ENCODE data around the gene TBC1D22A.

The TBC1D22A gene

DNA sequence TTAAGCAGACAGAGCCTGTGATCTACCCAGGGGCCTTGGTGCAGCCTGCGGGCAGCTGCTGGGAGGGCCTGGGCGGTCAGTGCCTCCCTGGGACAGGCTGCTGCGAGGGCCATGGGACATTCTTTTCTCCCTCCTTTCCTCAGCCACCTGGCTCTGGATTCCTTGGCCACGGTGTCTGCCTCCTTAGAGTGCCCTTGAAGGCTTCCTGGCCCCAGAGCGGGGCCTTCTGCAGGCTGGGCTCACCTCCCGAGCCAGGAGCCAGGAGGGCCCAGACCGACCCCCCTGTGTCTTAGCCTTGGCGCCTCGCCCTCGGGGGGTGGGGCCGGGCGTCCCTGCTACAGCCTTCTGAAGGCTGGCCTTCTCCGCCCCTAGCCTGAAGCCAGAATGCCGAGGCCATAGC lies 231.2 kb downstream of the TBC1D22A start:
- no peak for DNase-seq (ENCODE audit: low read depth in 2 of 2)

DNA sequence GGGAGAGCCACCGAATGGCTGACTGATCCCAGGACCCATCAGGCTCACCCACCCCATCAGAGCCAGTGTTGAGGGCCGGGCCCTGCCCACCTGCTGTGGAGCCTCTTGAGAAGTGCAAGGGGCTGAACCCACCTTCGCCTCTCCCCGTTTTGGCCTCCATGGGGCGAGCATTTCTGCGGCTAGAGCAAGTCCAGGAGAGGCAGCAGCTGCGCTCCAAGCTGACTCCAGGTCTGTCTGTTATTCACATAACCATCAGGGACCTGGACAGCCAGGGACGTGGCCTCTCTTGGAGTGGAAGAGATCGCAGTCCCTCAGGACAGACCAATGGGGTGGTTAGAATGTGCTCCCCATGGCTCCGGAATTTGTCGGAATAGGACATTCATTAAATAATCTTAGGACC lies 231.8 kb downstream of the TBC1D22A start:
- no peak for DNase-seq (ENCODE audit: low read depth in 2 of 2)

DNA sequence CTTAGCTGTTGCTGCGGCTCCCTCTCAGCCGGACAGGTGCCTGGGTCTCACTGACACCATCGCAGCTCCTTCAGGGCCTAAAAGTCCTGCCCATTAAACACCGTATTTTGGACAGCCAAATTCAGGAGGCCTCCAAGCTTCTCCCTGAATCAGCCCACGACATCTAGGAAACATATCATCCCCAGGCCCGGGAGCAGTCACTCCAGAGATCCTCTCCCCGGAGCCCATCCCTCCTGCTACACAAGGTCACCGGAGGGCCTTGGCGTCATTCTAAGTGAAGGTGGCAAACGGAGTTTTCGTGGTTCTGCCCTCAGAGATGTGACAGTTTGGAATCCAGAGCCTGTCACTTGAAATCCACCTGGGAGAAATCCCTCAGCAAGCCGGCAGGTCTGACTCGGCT lies 232.5 kb downstream of the TBC1D22A start:
- no peak for DNase-seq (ENCODE audit: low read depth in 2 of 2)

DNA sequence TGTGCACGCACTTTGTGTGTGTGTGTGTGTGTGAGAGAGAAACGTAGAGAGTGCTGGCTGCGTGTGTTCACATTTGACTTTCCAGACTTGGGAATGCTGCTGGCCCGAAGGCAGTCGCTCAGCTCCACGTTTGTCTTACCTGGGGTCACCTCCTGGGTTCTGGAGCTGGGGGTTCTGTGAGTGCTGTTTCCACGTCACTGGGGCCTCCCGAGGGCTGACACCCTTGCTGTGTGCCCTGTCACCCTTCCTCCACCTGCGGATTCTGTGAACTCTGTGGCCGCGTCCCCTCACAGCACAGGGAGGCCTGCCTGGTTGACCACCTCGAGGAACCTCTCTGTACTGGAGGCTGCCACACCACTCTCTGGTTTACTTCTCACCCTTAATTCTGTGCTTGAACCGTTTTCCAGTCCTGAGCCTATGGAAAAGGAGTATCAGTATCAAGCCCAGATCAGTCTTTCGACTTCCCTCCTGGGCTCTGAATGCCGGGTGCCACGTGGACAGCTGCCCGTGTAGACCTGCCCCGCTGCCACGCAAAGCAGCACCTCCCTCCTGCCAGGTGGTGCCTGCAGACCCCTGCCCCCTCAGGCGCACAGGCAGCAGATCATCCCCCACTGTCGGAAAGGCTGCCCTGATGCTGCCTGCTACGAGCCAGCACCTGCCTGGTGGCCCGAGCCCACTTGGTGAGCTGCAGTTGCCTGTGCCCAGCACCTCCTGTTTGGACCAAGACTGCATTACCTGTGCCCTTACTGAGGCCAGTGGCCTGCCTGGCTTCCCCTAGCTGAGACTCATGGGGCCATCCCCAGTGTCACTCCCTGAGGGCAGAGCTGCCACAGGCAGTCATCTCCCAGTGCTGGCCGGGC lies 233.3 kb downstream of the TBC1D22A start:
- DNase-seq (ENCODE audit: low read depth in 2 of 2) = no peak

DNA sequence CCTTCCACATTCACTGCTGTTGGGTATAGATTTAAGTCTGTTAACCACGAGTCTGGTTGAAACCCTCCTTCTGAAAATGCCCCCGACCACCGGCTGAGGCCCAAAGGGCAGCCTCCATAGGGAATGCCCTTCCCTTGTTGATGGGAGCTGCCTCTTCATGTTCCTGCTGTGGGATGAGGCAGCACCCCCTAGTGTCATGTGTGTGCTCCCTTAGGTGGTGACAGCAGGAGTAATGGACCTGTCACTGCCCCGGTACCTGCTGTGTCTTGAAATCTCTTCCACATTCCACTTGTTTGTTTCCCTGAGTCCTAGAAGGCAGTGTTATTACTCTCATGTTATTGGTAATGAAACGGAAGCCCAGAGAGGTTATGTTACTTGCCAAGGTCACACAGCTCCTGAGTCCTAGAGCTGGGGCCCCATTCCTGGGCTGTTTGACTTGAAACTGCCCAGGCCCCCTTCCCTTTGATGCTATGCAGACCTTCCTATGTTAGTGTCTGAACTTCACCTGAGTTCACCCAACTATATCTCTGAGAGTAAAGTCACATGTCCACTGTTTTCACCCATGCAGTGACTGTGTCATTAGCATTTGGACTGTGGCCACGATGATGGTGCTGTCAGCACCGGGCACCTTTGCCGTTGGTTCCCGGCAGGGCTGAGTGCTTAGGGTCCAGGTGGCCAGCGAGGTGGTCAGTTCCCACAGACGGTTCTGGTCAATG lies 234.3 kb downstream of the TBC1D22A start:
- no peak for DNase-seq (ENCODE audit: low read depth in 2 of 2)

DNA sequence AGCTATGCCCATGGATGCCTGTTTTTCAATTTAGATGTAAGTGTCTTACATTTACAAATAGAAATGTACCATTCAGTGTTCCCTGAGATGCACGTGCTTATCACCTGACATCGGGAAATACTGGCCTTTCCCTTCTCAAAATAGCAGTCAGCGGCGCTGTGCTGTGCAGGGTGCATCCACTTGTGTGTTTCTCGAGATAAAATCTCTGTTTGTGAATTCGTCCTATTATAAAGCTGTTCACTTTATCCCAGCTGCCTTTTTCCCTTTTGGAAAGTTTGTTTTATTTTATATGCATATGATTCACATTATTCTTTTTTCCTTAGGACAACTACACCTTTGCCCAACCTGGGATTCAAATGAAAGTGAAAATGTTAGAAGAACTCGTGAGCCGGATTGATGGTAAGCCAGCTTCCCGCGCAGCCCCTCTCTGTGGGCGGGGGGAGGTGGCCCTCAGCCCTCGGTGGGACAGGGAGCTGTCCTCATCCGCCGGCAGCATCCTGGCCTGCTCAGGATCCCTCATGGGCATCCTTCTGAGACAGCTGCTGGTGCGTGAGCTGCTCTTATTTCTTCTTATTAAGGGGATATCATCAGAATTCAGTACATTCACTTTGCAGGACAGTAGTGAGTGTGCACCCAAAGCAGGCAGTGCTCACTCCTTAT lies 235.0 kb downstream of the TBC1D22A start:
- DNase-seq (ENCODE audit: low read depth in 2 of 2) = no peak

DNA sequence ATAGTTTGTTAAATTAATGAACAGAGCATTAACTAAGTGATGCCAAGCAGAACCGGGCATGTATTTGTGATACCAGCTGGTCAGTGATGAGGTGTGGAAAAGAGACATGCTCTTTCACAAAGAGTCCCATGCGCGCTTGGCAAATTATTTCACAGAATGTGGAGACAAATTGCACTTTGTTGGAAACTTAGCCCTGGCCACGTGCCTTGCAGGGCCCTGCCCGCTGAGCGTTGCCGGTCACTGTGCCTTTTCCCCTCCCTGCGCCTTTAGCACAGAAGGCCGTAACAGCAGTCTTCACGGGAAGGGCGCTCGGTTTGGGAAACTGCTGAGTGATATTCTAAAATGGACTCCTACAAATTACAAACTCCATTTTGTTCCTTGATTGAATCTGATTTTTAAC lies 235.9 kb downstream of the TBC1D22A start:
- DNase-seq (ENCODE audit: low read depth in 2 of 2) = no peak

DNA sequence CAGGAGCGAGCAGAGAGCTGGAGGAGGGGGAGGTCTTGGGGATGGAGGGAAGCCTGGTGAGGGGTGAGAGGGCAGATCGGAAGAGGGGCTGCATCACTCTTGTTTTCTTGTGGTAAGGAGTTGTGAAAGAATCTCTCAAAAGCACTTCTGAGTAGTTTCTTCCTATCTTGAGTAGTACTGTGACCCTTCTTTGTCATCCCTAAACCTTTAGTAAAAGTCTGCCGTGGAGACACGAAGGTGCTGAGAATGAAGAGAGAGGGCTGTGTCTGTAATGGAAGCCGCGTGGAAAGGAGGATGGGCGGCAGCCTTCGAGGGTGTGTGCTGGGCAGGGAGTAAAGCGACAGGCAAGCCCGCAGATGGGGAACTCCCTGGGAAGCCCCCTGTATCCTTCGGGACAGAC lies 237.8 kb downstream of the TBC1D22A start:
- no peak for DNase-seq (ENCODE audit: low read depth in 2 of 2)

DNA sequence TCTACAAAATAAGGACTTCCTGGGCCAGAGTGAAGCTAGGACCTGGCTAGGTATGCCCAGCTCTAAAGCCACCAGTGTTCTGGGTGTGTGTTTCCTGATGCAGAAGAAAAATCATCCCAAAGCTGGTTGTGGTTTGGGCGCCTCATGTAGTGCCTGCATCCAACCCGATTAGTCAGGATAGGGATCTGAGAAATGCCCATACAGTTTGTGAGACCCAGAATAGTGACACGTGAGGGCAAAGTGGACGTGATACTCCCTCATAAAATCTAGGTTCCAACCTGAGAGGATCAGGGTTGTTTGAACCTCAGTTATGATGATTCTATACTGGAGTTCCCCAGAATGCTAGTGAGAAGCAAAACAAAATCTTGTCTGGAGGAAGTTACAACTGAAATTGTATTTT lies 238.4 kb downstream of the TBC1D22A start:
- DNase-seq (ENCODE audit: low read depth in 2 of 2) = no peak

DNA sequence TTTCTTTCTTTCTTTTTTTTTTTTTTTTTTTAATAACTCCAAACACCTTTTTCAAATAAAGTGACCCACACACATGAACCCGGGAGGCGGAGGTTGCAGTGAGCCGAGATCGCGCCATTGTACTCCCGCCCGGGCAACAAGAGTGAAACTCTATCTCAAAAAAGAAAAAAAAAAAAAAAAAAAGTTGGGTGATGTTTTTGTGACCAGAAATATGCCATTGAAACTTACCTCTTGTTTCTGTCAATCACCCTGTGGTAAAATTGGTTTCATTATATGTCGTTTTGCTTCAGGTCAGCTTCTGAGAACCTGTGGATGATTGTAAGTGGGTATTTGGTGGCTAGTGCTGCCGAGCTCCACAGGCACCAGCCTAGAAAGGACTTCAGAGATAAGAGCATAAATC lies 238.8 kb downstream of the TBC1D22A start:
- DNase-seq (ENCODE audit: low read depth in 2 of 2) = no peak

DNA sequence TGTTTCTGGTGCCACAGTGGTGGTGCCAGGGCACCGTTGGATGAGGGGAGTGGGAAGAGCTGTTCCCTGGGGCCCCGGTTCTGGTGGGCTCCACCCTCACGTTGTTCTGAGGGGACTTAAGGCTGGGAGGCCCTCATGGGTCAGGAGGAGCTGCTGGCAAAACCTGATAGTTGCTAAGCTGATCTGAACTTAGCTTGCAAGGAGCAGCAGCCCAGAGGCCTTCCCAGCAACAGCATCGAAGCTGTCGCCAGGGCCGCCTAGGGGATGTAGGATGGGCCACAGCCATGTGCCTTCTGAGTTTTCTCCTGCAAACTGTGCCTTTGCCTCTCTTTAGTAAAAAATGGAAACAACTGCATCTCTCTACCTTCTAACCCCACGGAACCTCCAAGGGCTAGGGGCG lies 240.2 kb downstream of the TBC1D22A start:
- DNase-seq (ENCODE audit: low read depth in 2 of 2) = no peak

DNA sequence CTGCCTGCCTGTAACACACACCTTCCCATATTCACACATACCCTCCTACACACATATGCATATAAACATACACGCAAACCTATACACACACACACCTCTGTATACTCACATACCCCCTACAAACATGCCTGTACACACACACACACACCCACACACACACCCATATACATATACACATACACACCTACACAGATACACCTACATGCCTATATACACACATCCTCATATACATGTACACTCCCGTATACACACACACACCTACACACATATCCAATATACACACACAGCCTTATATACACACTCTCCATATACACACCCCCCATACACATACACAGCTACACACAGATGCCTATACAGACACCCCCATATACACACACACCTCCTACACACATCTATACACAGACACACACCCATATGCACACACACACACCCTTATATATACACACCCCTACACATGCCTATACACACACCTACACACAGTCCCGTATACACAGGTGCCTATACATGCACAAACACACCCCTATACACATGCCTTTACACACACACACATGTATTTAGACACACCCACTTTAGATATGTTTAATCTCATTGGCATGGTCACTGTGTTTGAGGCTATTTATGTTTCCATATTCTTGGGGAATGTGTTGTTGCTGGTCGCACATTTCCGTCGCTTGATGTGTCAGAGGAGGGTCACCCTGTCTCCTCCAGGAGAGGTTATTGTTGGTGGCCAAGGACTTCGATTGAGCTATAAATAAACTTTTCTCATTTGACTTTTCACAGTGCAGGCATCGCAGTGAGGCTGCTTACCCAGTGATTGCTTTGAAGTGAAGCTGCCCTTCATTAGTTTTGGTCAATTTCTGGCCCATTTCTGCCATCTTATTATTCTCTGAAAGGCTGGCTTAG lies 243.3 kb downstream of the TBC1D22A start:
- no peak for DNase-seq (ENCODE audit: low read depth in 2 of 2)

DNA sequence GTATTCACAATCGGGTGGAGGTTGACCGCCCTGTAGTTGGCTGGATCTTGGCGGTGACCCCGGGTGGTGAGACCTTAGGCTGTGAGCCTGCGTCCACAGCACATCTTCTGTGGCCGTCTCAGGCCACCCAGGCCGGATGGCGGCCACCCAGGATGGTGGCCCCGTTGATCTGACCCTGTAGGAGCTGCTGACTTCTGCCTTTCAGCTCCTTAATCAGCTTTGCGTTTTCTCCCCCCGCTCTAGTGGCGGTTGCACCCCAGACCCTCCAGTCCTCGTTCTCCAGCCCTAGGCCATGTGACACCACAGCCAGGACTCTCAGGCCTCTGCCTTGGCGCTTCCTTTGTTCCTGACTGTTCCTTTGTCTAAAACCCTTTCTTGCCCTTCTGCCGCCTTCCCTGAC lies 244.0 kb downstream of the TBC1D22A start:
- DNase-seq (ENCODE audit: low read depth in 2 of 2) = no peak

DNA sequence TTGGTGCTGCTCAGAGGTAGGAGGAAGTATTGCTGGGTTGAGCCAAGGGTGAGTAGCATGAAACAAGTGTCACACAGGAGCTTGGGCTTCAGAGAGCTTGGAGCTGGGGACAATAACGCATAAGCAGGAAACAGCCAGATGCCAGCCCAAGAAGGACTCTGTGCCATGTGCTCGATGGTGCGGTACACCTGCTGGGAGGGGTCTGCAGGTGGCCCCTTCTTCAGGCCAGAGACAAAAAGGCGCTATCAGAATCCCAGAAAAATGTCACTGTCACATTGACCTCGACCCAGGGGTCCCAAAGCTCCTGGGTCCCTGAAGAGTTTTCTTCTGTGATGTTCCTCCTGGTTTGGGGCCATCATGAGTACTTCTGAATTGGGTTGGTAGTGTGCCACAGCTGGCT lies 244.4 kb downstream of the TBC1D22A start:
- DNase-seq (ENCODE audit: low read depth in 2 of 2) = no peak

DNA sequence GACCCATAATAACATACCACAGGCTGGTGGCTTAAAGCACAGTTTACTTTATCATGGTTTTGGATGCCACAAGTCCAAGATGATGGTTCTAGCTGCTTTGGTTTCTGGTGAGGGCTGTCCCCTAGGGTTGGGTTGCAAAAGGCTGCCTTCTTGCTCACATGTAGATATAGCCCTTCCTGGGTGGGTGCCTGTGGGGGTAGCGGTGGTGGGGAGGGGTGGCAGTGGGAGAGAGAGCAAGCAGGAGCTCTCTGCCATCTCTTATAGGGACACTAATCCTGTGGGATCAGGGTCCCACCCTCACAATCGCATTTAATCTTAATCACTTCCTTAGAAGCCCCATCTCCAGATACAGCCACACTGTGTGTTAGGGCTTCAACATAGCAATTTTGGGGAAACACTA lies 245.0 kb downstream of the TBC1D22A start:
- no peak for DNase-seq (ENCODE audit: low read depth in 2 of 2)

DNA sequence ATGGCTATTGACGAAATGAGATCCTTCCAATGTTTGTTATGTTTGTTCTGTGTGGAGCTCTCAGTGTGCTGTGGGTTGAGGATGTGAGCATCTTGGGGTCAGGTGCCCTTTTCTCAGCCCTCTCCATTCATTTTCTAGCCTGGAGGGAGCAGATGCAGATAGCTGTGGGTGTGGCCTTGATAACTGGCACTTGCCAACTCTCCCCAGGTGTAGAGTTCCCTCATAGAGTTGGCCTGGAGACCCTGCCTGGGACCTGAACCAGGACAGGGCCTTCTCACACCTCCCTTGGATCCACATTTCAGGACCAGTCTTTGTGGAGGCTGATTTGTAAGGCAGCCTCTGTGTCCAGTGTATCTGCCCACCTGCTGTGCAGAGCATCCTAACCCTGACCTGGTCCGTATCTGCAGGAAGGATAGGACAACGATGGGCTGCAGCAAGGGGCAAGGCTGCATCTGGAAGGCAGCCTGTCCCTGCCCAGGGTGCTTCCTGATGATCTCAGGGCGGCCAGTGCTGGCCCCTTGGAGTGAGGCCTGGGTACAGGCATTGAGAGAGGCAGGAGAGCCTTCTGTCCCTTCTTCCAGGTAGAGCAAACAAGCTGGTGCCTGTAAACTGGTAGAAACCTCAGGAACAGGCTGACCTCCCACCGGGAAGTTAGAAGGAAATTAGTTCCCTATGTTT lies 245.9 kb downstream of the TBC1D22A start:
- no peak for DNase-seq (ENCODE audit: low read depth in 2 of 2)

DNA sequence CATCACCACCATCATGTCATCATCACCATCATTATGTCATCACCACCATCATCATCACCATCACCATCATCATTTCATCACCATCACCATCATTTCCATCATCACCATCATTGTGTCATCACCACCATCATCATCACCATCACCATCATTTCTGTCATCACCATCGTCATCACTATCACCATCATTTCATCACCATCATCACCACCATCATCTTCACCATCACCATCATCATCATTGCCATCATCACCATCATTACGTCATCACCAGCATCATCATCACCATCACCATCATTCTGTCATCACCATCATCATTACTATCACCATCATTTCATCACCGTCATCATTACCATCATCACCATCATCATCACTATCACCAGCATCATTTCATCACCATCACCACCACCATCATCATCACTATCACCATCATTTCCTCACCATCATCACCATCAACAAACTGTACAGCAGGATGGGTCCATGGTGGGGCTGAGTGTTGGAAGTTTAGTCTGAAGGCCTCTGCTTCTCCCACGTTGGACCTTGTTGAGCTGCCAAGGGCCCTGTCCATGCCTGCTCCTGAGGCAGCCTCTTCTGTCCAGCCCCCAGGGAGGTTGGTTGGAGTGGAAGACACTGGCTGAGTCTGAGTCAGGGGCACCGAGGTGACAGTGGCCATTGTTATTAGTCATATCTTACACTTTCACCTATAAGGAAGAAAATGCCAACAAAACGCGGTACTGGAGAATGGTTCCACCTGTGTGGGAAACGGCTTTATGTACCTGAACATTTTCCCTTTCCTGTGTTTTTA lies 247.1 kb downstream of the TBC1D22A start:
- DNase-seq (ENCODE audit: low read depth in 2 of 2) = no peak

DNA sequence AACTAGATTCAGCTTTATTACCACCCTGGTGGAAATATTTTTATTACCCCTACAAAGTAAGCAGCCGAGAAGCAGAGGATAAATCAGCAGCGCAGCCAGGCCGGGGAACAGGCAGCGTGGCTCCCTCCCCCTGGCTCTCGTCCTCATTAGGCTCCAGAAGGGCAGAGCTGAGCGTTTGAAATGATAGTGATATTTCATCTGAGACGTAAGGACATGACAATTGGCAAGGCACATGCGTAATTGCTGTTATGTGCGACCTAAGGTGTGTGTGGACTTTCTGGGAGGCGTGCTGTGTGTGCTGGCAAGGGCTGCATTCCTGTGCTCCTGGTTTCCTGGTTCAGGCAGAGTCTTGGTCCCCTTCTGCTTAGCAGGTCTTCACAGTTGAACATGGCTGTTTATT lies 247.8 kb downstream of the TBC1D22A start:
- no peak for DNase-seq (ENCODE audit: low read depth in 2 of 2)

DNA sequence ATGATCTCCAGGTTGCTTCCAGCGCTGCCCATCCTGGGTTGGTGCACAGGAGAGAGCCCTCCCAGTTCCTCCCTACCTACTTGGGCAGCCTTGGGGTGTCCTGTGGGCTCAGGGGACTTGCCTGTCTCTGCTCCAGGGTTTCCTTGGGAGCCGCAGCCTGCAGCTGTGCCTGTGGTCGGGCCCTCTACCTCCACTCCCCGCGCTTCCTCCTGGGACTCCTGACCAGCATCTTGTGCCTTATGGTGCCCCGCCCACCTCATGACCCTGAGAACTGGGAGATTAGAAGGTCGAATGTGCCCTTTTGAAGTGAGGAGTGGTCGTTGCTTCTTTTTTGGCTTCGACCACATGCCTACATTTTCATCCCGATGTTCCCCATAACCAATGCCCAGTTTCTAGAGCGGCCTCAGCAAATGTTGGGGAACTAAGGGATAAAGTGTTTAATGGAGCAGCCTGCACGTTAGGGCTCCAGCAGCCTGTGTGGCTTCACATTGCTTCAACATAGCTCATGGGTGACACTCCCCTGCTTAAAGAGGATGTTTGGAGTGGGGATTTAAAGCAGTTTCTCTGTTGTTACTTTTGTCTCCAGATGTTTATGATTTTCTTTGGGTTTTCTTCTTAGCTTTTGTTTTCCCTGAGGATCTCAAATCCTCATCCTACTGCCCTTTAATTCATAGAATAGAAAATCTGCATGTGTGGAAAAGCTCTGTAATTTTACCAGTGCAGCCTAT lies 248.8 kb downstream of the TBC1D22A start:
- no peak for DNase-seq (ENCODE audit: low read depth in 2 of 2)

DNA sequence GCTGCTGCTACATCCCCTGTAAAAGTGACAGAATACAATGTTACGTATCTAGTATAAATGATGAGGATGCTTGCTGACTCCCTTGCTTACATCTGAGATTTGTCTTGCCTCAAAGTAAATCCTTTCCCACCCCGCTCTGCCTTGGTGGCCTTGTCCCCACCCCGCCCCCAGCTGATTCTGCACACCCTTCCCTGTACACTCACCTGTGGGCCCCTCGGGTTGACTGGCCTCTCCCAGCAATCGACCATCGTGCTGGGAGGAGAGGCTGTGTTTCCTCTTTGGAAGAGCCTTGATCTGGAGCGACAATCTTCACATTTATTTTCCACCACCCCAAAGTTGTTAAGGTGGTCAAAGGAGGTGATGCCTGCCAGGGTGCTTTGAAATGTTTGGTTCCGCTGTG lies 249.4 kb downstream of the TBC1D22A start:
- no peak for DNase-seq (ENCODE audit: low read depth in 2 of 2)

Measured in activated CD4-positive, alpha-beta T cell treated with anti-CD3 and anti-CD28 coated beads for 24 hours (primary cell).